22Rv1 (cell line): Measurements from ENCODE around the gene RAB11FIP3.

ENCODE experiments used
- ZFX ChIP-seq: fragments of 450-650 bp; IDR thresholded peaks from 2 replicates; pipeline ENCODE4 v1.6.1; 2017; ENCODE audit warnings: antibody characterized with exemption, borderline replicate concordance
- TF ChIP-seq, protein P1 (sequence below): fragments of 450-650 bp; IDR thresholded peaks from 2 replicates; pipeline ENCODE4 v1.5.1; 2017; ENCODE audit warnings: mild to moderate bottlenecking

DNA sequence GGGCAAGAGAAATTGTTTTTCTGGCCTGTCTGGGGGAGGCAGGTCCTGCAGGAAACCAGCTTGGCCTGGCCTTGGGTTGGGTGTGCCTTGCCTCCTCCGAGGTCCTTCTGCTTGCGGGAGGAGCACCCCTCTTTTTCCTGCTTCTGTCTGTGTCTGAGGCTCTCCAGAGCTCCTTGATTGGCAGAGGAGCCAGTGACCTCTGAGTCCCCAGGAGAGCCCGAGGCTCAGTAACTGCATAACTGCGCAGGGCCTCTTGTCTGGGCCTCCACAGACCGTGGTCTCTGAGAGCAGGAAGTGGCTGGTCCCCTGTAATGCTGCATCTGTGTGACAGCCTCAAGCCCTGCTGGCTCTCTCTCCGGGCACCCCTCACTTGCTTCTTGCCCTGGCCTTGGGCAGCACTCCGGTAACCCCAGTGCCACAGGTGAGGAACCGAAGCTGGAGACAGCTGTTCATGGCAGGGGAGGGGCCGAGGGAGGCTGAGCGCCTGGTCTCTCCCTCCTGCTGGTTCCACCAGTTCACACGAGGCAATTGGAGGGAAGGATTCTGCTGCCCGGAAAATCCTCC lies 103.6 kb downstream of the RAB11FIP3 start:
- TF ChIP-seq, protein P1, sequence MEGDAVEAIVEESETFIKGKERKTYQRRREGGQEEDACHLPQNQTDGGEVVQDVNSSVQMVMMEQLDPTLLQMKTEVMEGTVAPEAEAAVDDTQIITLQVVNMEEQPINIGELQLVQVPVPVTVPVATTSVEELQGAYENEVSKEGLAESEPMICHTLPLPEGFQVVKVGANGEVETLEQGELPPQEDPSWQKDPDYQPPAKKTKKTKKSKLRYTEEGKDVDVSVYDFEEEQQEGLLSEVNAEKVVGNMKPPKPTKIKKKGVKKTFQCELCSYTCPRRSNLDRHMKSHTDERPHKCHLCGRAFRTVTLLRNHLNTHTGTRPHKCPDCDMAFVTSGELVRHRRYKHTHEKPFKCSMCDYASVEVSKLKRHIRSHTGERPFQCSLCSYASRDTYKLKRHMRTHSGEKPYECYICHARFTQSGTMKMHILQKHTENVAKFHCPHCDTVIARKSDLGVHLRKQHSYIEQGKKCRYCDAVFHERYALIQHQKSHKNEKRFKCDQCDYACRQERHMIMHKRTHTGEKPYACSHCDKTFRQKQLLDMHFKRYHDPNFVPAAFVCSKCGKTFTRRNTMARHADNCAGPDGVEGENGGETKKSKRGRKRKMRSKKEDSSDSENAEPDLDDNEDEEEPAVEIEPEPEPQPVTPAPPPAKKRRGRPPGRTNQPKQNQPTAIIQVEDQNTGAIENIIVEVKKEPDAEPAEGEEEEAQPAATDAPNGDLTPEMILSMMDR = no peak
- TF ChIP-seq ZFX = no peak
